MM.1S (cell line): Measurements from ENCODE around the gene NME7.

Experiments used
- EZH2 ChIP-seq: fragments of 300-600 bp; sonication (generic); optimal IDR thresholded peaks from 2 replicates; pipeline ENCODE3; 2017; ENCODE audit warnings: low read depth, mild to moderate bottlenecking, antibody characterized with exemption, low read length, mixed read lengths
- TF ChIP-seq, protein P1 (sequence below): fragments of 300-600 bp; sonication (generic); IDR thresholded peaks from 2 replicates; pipeline ENCODE4 v1.5.1; 2016; ENCODE audit warnings: antibody characterized with exemption, low read length, mixed read lengths

GRCh38 chr1:169295425-169295824 is 72.2 kb downstream of the NME7 start:
- TF ChIP-seq, protein P1, sequence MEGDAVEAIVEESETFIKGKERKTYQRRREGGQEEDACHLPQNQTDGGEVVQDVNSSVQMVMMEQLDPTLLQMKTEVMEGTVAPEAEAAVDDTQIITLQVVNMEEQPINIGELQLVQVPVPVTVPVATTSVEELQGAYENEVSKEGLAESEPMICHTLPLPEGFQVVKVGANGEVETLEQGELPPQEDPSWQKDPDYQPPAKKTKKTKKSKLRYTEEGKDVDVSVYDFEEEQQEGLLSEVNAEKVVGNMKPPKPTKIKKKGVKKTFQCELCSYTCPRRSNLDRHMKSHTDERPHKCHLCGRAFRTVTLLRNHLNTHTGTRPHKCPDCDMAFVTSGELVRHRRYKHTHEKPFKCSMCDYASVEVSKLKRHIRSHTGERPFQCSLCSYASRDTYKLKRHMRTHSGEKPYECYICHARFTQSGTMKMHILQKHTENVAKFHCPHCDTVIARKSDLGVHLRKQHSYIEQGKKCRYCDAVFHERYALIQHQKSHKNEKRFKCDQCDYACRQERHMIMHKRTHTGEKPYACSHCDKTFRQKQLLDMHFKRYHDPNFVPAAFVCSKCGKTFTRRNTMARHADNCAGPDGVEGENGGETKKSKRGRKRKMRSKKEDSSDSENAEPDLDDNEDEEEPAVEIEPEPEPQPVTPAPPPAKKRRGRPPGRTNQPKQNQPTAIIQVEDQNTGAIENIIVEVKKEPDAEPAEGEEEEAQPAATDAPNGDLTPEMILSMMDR, result no peak
- no peak for TF ChIP-seq EZH2
